Measurements from ENCODE around the gene THNSL1.

DNA sequence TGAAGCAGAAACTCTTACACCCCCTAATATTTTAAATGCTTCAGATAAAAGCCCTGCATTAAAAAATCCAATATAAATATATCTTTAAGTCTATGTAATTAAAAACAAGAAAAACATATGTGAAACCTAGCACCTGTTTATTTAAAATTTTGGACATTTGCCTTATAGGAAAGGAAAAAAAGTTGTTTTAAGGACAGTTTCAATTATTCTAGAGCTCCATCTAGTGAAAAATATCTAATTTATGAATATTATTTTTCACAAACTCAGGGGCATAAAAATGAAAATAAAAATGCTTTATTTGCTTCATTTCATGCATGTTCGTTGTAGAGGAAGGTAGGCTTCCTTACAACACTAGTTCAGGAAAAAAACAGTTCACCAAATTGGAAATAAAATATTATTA is 26.5 kb upstream of the THNSL1 start:
- TF ChIP-seq POLR2A (IDR thresholded peaks at IDR 0.05) = no peak
- TF ChIP-seq, protein P1, sequence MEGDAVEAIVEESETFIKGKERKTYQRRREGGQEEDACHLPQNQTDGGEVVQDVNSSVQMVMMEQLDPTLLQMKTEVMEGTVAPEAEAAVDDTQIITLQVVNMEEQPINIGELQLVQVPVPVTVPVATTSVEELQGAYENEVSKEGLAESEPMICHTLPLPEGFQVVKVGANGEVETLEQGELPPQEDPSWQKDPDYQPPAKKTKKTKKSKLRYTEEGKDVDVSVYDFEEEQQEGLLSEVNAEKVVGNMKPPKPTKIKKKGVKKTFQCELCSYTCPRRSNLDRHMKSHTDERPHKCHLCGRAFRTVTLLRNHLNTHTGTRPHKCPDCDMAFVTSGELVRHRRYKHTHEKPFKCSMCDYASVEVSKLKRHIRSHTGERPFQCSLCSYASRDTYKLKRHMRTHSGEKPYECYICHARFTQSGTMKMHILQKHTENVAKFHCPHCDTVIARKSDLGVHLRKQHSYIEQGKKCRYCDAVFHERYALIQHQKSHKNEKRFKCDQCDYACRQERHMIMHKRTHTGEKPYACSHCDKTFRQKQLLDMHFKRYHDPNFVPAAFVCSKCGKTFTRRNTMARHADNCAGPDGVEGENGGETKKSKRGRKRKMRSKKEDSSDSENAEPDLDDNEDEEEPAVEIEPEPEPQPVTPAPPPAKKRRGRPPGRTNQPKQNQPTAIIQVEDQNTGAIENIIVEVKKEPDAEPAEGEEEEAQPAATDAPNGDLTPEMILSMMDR (IDR thresholded peaks at IDR 0.05) = no peak
